BLaER1 treated with 17β-estradiol and CSF1 and Interleukin-3, amounts not matched to agents 10 nM and 100 nM (cell line): ENCODE data around the gene CASZ1.

Experiments used
- H3K27ac ChIP-seq, 11 experiments: shearing (Covaris generic); formaldehyde crosslinking; 2 replicates each; pipeline ENCODE4 v1.8.1; 2022
- H3K27me3 ChIP-seq, 11 experiments: shearing (Covaris generic); formaldehyde crosslinking; 2 replicates each; pipeline ENCODE4 v1.8.1; 2022
- H3K36me3 ChIP-seq, 11 experiments: shearing (Covaris generic); formaldehyde crosslinking; 2 replicates each; pipeline ENCODE4 v1.8.1; 2022
- H3K4me1 ChIP-seq, 10 experiments: shearing (Covaris generic); formaldehyde crosslinking; 2 replicates each; pipeline ENCODE4 v1.8.1; 2022
- H3K4me2 ChIP-seq, 11 experiments: shearing (Covaris generic); formaldehyde crosslinking; 2 replicates each; pipeline ENCODE4 v1.8.1; 2022
- H3K4me3 ChIP-seq, 10 experiments: shearing (Covaris generic); formaldehyde crosslinking; 2 replicates each; pipeline ENCODE4 v1.8.1; 2022
- H3K9ac ChIP-seq, 11 experiments: shearing (Covaris generic); formaldehyde crosslinking; 2 replicates each; pipeline ENCODE4 v1.8.1; 2022
- H3K9me3 ChIP-seq, 11 experiments: shearing (Covaris generic); formaldehyde crosslinking; replicated peaks in 1 of 11; 2 replicates each; pipeline ENCODE4 v1.8.1; 2022
- H4K20me1 ChIP-seq, 11 experiments: shearing (Covaris generic); formaldehyde crosslinking; 2 replicates each; pipeline ENCODE4 v1.8.1; 2022
- Cebpa-rat ChIP-seq, 11 experiments: shearing (Covaris generic); IDR thresholded peaks; 2 replicates each; pipeline ENCODE4 v1.8.1; 2022

The CASZ1 gene

GRCh38 chr1:10782491-10783244, 13.8 kb downstream of the CASZ1 start:
- H3K36me3 ChIP-seq = no peaks in the 10 kb centered on the region
- H3K4me3 ChIP-seq = no peak overlapping the region
- H4K20me1 ChIP-seq = peaks cover 0 to 18% (median 0%) of the 10 kb centered on the region in 11 experiments; a peak in 6 of 22 replicates
- H3K4me2 ChIP-seq = no peak overlapping the region
- no peak overlapping the region for H3K27ac ChIP-seq
- H3K9ac ChIP-seq = no peak overlapping the region
- peaks cover 17 to 33% (median 24%) of the 10 kb centered on the region in 11 experiments for H3K27me3 ChIP-seq
- no peaks in the 10 kb centered on the region for H3K4me1 ChIP-seq
- H3K9me3 ChIP-seq = no peaks in the 10 kb centered on the region
- no peak for TF ChIP-seq Cebpa-rat (IDR thresholded peaks at IDR 0.05)

- Histone ChIP-seq H3K4me2 (no peak overlapping the region), H3K9ac (no peak overlapping the region), H3K36me3 (no peaks in the 10 kb centered on the region), H3K27ac (no peak overlapping the region), H3K4me1 (no peaks in the 10 kb centered on the region), H3K27me3 (peaks cover 1 to 19% (median 9%) of the 10 kb centered on the region in 11 experiments; a peak in 18 of 22 replicates), H3K9me3 (no peaks in the 10 kb centered on the region), H3K4me3 (no peak overlapping the region), H4K20me1 (peaks cover 0 to 10% (median 0%) of the 10 kb centered on the region in 11 experiments; a peak in 5 of 22 replicates)
- no peak for TF ChIP-seq Cebpa-rat (IDR thresholded peaks at IDR 0.05)
These were observed 15.3 kb downstream of the CASZ1 start for GRCh38 chr1:10781137-10781536.

GRCh38 chr1:10779841-10780240, 16.6 kb downstream of the CASZ1 start:
- peaks cover 0 to 5% (median 0%) of the 10 kb centered on the region in 11 experiments; a peak in 2 of 22 replicates for H4K20me1 ChIP-seq
- no peaks in the 10 kb centered on the region for H3K36me3 ChIP-seq
- H3K9me3 ChIP-seq = no peaks in the 10 kb centered on the region
- H3K9ac ChIP-seq = no peak overlapping the region
- no peaks in the 10 kb centered on the region for H3K4me1 ChIP-seq
- TF ChIP-seq Cebpa-rat (IDR thresholded peaks at IDR 0.05) = no peak
- peaks cover 0 to 16% (median 8%) of the 10 kb centered on the region in 11 experiments; a peak in 8 of 22 replicates for H3K27me3 ChIP-seq
- H3K4me2 ChIP-seq = no peak overlapping the region
- no peak overlapping the region for H3K4me3 ChIP-seq
- H3K27ac ChIP-seq = no peak overlapping the region

- Histone ChIP-seq H3K4me2 (no peak overlapping the region), H3K36me3 (no peaks in the 10 kb centered on the region), H3K9ac (no peak overlapping the region), H3K4me3 (no peak overlapping the region), H4K20me1 (peaks cover 0 to 5% (median 0%) of the 10 kb centered on the region in 11 experiments; a peak in 2 of 22 replicates), H3K27ac (no peak overlapping the region), H3K4me1 (no peaks in the 10 kb centered on the region), H3K27me3 (peaks cover 0 to 22% (median 6%) of the 10 kb centered on the region in 11 experiments; a peak in 7 of 22 replicates), H3K9me3 (no peaks in the 10 kb centered on the region)
- TF ChIP-seq Cebpa-rat (IDR thresholded peaks at IDR 0.05) = no peak; a peak in 1 of 22 replicates
These were observed 17.2 kb downstream of the CASZ1 start for GRCh38 chr1:10779201-10779600.

GRCh38 chr1:10778640-10779039, 17.8 kb downstream of the CASZ1 start:
- Histone ChIP-seq H3K4me2 (no peak overlapping the region), H3K9ac (no peak overlapping the region), H3K27ac (no peak overlapping the region), H3K9me3 (no peaks in the 10 kb centered on the region), H3K27me3 (peaks cover 0 to 22% (median 4%) of the 10 kb centered on the region in 11 experiments; a peak in 7 of 22 replicates), H3K36me3 (no peaks in the 10 kb centered on the region), H4K20me1 (peaks cover 0 to 5% (median 0%) of the 10 kb centered on the region in 11 experiments; a peak in 2 of 22 replicates), H3K4me1 (peaks cover 0 to under 1% (median 0%) of the 10 kb centered on the region in 10 experiments; a peak in 1 of 20 replicates), H3K4me3 (no peak overlapping the region)
- TF ChIP-seq Cebpa-rat (IDR thresholded peaks at IDR 0.05) = no peak

GRCh38 chr1:10777749-10778574, 18.5 kb downstream of the CASZ1 start:
- Histone ChIP-seq H3K4me3 (no peak overlapping the region), H4K20me1 (peaks cover 0 to 5% (median 0%) of the 10 kb centered on the region in 11 experiments; a peak in 2 of 22 replicates), H3K27me3 (peaks cover 0 to 22% (median 4%) of the 10 kb centered on the region in 11 experiments; a peak in 7 of 22 replicates), H3K4me2 (no peak overlapping the region), H3K9ac (no peak overlapping the region), H3K36me3 (no peaks in the 10 kb centered on the region), H3K4me1 (peaks cover 0 to 5% (median 0%) of the 10 kb centered on the region in 10 experiments; a peak in 1 of 20 replicates), H3K27ac (no peak overlapping the region), H3K9me3 (no peaks in the 10 kb centered on the region)
- TF ChIP-seq Cebpa-rat (IDR thresholded peaks at IDR 0.05) = no peak

- peaks cover 0 to 5% (median 0%) of the 10 kb centered on the region in 11 experiments; a peak in 2 of 22 replicates for H4K20me1 ChIP-seq
- H3K9me3 ChIP-seq = no peaks in the 10 kb centered on the region
- no peak overlapping the region for H3K9ac ChIP-seq
- no peak overlapping the region for H3K27ac ChIP-seq
- no peak overlapping the region for H3K4me3 ChIP-seq
- H3K4me2 ChIP-seq = no peak overlapping the region
- no peak for TF ChIP-seq Cebpa-rat (IDR thresholded peaks at IDR 0.05)
- H3K27me3 ChIP-seq = peaks cover 0 to 22% (median 4%) of the 10 kb centered on the region in 11 experiments; a peak in 7 of 22 replicates
- H3K36me3 ChIP-seq = no peaks in the 10 kb centered on the region
- H3K4me1 ChIP-seq = peaks cover 0 to 5% (median 0%) of the 10 kb centered on the region in 10 experiments; a peak in 1 of 20 replicates
These were observed 20.1 kb downstream of the CASZ1 start for GRCh38 chr1:10776190-10776905.

- Histone ChIP-seq H3K4me2 (no peak overlapping the region), H4K20me1 (peaks cover 0 to 5% (median 0%) of the 10 kb centered on the region in 11 experiments; a peak in 2 of 22 replicates), H3K9ac (no peak overlapping the region), H3K27ac (no peak overlapping the region), H3K4me3 (no peak overlapping the region), H3K4me1 (peaks cover 0 to 5% (median 0%) of the 10 kb centered on the region in 10 experiments; a peak in 1 of 20 replicates), H3K36me3 (no peaks in the 10 kb centered on the region), H3K9me3 (no peaks in the 10 kb centered on the region), H3K27me3 (peaks cover 0 to 22% (median 4%) of the 10 kb centered on the region in 11 experiments; a peak in 7 of 22 replicates)
- no peak for TF ChIP-seq Cebpa-rat (IDR thresholded peaks at IDR 0.05)
These were observed 20.7 kb downstream of the CASZ1 start for GRCh38 chr1:10775763-10776162.
